Activated CD4-positive, alpha-beta T cell treated with anti-CD3 and anti-CD28 coated beads, Interleukin-10, Interleukin-2, amounts not matched to agents 100 ng/mL and 50 ng/mL, durations not matched to agents 16 hours and 8 hours (primary cell): ENCODE results near the gene SLX4.

Experiments
- DNase-seq: peaks from one replicate; pipeline ENCODE4 v3.0.0-alpha.2; 2020

The SLX4 gene

DNA sequence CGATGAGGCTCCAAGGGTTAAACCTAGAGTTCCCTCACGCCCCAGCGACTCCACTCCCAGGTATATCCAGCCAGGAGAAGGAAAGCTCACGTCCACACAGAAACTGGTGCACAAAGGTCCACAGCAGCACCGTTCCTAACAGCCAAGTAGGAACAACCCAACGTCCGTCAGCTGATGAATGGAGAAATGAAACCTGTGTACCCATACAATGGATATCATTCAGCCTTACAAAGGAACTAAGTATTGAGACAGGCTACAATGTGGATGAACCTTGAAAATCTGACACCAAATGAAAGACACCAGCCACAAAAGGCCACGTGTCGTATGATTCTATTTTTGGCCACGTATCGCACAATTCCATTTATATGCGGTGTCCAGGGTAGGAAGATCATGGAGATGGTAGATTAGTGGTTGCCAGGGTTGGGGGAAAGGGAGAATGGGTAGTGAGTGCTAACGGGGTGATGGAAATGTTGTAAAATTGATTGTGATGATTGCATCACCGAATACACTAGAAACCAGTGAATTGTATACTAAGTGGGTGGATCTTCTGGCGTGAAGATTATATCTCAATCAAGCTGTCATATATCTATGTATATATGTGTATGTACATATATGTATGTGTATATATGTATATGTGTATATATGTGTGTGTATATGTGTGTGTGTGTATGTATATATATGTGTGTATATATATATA, 64.3 kb downstream of the SLX4 start:
- no peak for DNase-seq

DNA sequence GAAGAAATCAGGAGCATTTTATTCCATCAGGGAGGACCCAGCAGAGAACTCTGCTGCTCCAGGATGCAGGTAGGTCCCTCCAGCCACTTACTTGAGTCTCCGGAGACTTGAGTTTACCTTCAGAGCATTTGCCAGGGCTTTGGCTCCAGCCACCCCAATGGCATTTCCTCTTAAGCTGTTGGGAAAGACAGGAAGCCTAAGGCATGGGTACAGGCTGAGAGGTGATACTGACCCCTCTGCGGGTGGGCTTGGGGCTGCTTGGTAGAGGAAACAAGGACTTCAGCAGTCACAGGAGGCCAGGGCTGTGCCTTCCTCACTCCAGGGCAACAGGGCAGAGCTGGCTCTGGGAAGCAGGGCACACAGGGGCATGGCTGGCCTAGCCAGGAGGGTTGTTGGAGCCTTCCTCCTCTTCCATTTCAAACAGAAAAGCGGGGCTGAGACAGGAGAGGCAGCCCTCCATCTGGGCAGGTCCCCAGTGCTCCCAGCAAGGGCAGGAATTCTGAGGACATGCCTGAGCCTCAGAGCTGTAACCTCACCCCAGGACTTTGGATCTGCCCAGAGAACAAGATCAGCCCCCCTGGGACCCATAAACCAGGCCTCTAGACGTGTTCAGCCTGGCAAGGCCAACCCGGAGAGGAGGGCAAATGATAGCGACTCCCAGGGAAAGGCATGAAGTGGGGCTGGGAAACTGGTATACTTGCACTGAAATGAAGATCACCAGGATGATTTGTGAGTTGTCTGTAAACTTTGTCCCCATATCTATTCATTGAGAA, 68.6 kb downstream of the SLX4 start:
- no peak for DNase-seq

DNA sequence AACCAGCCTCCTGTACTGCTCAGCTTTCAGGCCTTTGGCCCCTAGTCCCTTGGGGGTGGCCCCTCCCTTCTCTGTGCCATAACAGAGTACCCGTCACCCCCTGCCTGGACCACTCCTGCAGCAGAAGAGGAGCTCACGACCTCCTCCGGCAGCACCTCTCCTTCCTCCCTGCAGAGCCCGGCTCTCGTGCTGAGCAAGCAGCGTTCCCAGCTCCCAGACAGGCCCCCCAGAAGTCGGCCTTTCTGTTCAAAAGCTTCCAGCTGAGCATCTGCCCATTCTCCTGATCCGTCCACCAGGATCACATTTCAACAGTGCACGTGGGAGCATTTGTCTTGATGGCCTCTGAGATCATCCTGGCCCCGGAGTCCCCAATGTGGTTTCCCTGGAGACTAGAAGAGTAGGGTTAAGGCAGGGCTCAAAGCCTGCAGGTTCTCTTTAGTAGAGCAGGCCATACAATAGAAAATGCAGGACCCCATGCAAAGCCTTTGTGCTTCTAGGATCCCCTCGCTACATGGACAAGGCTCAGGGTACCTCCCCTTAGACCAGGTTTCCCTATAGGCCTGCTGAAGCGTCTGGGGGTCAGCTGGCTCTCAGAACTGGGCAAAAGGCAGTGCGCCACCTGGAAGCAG, 69.8 kb downstream of the SLX4 start:
- no peak for DNase-seq

DNA sequence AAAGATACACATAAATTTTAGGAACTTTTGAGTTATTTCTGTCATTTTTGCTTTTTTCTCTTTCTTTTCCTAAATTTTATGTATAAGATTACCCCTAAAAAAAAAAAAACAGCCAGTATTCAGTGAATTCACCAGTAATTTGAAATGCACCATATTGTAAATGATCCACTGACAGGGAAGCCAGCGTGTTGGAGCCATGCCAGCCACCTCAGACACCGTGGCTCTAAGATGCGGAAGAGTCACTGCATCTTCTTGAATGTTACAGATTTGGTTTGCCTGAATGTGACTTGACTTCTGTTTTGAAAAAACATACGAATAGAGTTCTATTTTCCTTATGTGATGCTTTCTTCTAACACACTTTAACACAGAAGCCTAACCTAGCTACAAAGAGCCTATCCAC, 73.2 kb downstream of the SLX4 start:
- no peak for DNase-seq

DNA sequence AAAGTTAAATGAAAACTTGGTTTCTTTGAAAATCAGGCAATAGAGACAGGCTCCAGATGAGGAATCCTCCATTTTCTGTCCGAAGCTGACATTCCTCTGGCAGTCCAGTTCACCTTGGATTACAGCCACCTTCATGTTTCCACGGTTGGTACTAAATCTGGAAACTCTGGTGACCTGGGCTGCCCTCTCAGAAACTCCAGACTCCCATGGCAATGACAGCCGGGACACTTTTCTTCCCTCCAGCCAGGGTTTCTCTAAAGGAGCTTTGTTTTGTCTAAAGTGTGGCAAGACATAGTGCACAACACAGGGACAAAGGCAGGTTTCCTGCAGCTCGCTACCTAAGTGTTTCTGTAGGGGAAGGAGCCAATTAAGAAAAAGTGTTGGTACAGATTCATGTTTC, 74.6 kb downstream of the SLX4 start:
- no peak for DNase-seq

DNA sequence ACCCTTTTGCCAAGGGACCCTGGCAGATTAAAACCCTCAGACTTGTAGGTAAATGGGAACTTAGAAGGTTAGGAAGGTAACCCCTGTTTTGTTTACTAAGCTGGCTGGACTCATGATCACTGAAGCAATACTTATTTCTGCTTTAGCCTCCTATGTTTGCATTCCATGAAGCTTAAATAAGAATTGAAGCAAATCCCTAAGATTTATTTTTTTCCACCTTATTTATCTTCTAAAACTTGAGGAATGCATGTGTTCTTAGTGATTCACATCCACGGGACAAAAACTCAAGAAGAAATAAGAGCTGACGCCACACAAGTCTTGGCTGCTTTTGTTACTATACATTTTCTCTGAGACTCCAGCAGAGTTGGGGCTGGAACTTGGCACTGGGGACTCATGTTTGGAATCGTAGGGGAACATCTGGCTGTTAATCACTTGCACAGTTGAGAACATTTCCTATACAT, 75.1 kb downstream of the SLX4 start:
- no peak for DNase-seq

DNA sequence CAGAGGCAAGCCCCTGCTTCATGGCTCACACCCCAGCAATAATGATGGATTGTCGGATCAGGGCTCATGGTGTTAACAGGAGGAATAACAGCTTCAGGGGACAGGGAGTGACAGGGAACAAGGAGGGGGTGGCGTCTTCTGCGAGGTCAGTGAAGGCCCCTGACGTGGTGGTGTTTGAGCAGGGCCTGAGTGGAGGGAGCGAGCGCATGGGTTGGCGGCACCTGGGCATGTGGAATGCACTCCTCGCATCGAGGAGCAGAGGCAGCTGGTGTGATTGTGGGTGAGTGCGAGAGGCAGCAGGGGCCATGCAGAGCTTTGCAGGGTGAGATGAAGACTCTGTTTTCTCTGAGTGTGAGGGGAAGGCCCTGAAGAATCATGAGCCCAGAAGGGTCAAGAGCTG, 77.3 kb downstream of the SLX4 start:
- DNase-seq: no peak

DNA sequence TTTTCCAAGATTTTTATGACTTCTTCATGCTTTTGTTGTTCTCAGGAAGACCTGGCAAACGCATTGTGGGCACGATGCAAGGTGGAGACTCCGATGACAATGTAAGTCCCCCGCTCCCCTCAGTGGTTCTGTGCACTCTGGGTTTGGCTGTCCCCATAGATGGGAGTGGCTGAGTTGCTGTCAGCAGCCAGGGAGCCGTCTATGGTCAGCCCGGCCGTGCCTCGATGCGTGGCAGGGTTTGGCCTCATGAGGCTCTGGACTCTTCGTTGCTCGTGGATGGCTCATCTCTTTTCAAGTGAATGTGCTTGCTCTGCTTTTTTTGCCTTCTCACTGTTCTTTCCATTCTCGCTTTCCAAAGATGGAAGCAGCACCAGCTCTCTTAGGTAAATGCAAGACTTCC, 78.7 kb downstream of the SLX4 start:
- DNase-seq: no peak
